GM20000 (cell line): Measurements from ENCODE around the gene ZNF594.
"Not testable (repeated sequence)": the region's sequence is repeated elsewhere in the genome, so short reads cannot be mapped to it uniquely, and the experiment has no call there.

Experiments
- DNase-seq: peaks from one replicate; pipeline ENCODE4 v3.0.0; 2012; ENCODE audit warnings: low spot score
- TF ChIP-seq, protein P1 (sequence below): IDR thresholded peaks from 2 replicates; pipeline ENCODE4 v1.5.1; 2012; ENCODE audit warnings: mild to moderate bottlenecking, control low read depth; ENCODE audit errors: extremely low read depth, missing control alignments

The ZNF594 gene

GRCh38 chr17:5226940-5227878 lies 35.5 kb upstream of the ZNF594 start:
- TF ChIP-seq, protein P1, sequence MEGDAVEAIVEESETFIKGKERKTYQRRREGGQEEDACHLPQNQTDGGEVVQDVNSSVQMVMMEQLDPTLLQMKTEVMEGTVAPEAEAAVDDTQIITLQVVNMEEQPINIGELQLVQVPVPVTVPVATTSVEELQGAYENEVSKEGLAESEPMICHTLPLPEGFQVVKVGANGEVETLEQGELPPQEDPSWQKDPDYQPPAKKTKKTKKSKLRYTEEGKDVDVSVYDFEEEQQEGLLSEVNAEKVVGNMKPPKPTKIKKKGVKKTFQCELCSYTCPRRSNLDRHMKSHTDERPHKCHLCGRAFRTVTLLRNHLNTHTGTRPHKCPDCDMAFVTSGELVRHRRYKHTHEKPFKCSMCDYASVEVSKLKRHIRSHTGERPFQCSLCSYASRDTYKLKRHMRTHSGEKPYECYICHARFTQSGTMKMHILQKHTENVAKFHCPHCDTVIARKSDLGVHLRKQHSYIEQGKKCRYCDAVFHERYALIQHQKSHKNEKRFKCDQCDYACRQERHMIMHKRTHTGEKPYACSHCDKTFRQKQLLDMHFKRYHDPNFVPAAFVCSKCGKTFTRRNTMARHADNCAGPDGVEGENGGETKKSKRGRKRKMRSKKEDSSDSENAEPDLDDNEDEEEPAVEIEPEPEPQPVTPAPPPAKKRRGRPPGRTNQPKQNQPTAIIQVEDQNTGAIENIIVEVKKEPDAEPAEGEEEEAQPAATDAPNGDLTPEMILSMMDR: no peak
- DNase-seq: peak; percentile 42

DNA sequence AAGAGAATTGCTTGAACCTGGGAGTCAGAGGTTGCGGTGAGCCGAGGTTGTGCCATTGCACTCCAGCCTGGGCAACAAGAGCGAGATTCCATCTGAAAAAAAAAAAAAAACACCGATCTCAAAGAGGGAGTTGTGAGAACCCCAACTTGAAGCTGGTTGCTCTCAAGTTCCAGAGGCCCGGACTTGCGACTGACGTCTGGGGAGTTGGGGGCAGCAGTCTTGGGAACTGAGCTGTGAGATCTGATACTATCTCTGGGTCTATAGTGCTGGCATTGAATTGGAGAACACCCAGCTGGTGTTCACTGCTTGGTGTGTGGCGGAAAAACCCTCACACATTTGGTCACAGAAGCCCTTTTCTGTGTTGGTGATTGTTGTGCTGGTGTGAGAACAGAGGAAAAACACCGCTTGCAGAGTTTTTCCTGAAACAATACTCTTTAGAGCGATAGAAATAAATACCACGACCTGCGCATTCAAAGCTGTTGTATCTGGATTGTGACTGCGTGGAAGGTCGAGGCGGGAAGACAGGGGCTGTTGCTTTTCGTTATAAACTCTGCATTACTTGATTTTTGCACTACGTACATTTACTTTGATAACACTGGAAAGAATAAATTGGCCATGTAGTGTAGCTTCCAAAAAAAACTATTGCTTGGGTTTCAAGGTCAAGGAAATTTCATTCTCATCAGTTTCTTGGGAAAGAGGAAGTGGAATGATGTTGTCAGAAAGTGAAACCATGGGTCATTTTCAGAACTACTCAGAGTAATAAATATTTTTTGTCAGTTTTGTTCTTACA lies 34.2 kb upstream of the ZNF594 start:
- TF ChIP-seq, protein P1: no peak
- DNase-seq: peak; percentile 29

DNA sequence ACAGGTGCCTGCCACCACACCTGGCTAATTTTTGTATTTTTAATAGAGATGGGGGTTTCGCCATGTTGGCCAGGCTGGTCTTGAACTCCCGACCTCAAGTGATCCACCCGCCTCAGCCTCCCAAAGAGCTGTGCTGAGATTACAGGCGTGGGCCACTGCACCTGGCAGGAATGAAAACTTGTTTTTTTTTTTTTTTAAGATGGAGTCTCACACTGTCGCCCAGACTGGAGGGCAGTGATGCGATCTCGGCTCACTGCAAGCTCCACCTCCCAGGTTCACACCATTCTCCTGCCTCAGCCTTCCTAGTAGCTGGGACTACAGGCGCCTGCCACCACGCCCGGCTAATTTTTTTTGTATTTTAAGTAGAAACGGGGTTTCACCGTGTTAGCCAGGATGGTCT lies 30.2 kb upstream of the ZNF594 start:
- not testable (repeated sequence) for DNase-seq

DNA sequence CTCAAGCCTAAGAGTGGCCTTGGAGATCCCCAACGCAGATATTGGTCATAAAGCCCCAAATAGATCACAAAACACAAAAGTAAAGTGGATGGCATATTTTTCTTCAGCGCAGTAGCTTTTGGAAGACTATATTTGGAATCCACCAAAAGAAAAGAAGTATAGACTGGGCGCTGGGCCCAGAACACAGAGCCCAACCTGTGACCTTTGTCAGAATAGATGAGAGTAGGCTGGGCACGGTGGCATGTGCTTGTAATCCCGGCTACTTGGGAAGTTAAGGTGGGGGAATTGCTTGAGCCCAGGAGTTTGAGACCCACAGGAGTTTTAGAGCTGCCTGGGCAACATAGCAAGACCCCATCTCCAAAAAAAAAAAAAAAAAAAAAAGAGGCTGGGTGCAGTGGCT lies 28.4 kb upstream of the ZNF594 start:
- TF ChIP-seq, protein P1: no peak

GRCh38 chr17:5219536-5219935 lies 27.9 kb upstream of the ZNF594 start:
- TF ChIP-seq, protein P1: no peak
- DNase-seq: no peak

More for the DNA sequence above, 28.4 kb upstream of the ZNF594 start:
- no peak for DNase-seq

- not testable (repeated sequence) for DNase-seq
Measured at GRCh38 chr17:5217562-5217961, 25.9 kb upstream of the ZNF594 start.

- no peak for DNase-seq
- TF ChIP-seq, protein P1: no peak
Measured at GRCh38 chr17:5211458-5211857, 19.8 kb upstream of the ZNF594 start.

DNA sequence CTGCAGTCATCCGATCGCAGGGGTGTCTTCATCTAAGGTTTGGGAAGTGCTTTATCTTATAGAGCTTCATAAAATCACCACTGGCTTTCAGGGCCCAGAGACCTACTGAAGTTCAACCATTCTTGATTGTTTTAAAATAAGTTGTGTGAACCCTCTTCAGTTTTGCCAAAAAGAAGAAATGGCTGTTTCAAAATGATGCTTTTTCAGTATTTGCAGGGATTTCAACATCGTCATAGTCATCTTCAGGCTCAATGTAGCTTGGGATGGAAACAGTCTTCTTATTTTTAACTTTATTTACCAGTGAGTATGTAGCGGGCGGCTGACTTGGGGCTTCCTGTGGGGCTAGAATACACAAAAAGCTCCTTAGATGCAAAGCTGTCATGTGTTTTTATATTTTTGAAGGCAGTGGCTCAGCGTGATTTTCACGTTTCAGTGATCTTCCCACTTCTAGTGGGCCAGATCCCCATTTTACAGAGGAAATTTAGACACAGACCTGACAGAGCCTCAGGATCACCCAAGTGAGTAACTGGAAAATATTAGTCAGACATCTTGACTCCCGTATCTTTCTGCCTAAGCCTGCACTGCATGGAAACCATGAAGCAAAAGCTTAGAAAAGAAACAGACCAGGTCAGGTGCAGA lies 19.1 kb upstream of the ZNF594 start:
- TF ChIP-seq, protein P1: no peak
- DNase-seq: peak; percentile 26
